Activated T-cell treated with anti-CD3 and anti-CD28 coated beads, Interleukin-2, amount 50 U/mL, for 1 hour (primary cell): Measurements from ENCODE around the gene TAF7.
A peak's percentile ranks its signal among the peaks of the same experiment; 100 is the strongest.
"Not testable (repeated sequence)": the region's sequence is repeated elsewhere in the genome, so short reads cannot be mapped to it uniquely, and the experiment has no call there.

Experiments
- DNase-seq: peaks from one replicate; pipeline ENCODE4 v3.0.0-alpha.2; 2020

Gene TAF7, protein sequence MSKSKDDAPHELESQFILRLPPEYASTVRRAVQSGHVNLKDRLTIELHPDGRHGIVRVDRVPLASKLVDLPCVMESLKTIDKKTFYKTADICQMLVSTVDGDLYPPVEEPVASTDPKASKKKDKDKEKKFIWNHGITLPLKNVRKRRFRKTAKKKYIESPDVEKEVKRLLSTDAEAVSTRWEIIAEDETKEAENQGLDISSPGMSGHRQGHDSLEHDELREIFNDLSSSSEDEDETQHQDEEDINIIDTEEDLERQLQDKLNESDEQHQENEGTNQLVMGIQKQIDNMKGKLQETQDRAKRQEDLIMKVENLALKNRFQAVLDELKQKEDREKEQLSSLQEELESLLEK

DNA sequence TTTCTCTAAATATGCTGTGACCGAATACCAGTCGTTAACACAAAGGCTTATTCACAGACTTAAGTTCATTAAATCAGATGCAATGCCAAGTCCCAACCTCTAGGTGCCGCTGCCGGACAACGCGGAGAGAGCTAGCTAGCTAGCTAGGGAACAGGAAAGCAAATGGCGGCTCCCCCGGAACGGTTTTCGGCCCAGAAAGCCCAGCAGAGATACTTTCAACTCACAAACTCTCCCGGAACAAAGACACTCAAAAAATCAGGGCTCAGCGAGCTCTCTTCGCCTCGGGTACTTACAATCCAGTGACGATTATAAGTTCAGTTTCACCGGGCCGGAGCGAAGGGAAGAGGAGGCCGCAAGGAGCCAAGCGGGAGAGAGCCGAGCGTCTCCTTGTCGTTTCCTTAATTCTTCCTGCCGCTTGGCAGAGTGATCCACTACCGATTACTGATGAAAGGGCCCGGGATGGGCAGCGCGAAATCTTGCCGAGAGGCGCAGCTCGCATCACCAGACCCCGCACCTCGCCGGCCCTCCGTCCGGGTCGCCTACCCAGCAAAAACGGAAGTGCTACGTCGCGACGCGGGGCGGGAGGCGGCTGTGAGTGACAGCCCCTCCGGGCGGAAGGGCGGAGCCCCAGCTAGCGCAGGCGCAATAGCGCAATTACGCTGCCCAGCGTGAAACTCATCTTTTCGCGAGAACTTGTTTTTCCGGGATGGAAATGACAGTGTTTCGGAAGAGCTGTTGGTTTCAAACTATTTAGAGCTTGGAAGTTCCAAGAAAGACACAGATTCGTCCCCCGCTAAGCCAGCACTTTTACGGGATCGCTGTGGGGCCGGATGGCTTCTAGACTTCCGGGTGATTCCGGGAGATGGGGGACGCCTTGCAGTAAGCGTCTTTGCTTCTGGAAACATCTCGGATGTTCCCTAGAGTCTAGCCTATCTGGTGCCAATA, at the start of gene TAF7:
TAF7 (minus strand) TSS at position 560 of the 945 bp plus-strand sequence. CDS start 740 bp downstream, outside the sequence.
- peak; percentile 93 for DNase-seq

DNA sequence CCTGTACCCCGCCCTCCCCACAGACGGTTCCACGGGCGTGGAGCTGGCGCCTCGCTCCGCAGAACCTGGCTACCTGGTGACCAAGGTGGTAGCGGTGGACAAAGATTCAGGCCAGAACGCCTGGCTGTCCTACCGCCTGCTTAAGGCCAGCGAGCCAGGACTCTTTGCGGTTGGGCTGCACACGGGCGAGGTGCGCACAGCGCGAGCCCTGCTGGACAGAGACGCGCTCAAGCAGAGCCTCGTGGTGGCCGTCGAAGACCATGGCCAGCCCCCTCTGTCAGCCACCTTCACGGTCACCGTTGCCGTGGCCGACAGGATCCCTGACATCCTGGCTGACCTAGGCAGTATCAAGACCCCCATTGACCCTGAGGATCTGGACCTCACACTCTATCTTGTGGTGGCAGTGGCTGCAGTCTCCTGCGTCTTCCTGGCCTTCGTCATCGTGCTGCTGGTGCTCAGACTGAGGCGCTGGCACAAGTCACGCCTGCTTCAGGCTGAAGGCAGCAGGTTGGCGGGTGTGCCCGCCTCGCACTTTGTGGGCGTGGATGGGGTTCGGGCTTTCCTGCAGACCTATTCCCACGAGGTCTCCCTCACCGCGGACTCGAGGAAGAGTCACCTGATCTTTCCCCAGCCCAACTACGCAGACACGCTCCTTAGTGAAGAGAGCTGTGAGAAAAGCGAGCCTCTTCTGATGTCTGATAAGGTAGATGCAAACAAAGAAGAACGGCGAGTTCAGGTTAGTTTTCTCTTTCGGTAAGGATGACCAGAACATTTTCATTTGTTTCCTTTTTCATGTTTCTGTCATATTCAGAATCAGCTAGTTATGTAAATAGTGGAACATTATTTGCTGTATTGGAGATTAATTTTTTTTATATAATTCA, 45.7 kb upstream of the TAF7 start:
- no peak for DNase-seq

DNA sequence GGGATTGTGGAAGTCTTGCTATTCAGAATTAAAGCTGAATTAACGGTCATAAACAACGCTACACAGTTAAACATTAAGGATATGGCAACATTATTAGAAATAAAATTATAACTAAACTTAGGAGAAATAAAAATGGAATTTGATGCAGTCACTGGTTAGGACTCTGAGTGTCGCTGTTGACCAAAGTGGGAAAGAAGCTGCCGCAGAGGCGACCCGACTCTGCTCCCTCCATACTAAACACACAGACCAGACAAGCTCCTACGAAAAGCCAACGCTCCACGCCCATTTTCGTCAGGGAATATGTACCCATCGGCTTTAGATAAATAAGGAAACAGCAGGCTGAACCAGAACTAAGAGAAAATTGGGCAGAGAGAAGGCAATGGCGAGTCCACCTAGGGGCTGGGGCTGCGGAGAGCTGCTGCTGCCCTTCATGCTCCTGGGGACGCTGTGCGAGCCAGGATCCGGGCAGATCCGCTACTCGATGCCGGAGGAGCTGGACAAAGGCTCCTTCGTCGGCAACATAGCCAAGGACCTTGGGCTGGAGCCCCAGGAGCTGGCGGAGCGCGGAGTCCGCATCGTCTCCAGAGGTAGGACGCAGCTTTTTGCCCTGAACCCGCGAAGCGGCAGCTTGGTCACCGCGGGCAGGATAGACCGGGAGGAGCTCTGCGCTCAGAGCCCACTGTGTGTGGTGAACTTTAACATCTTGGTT, 43.5 kb upstream of the TAF7 start, which contains the start of gene PCDHGA5:
PCDHGA5 (plus strand) TSS at position 211 of the 709 bp plus-strand sequence; CDS start at position 380, 169 bp downstream.
- no peak for DNase-seq

DNA sequence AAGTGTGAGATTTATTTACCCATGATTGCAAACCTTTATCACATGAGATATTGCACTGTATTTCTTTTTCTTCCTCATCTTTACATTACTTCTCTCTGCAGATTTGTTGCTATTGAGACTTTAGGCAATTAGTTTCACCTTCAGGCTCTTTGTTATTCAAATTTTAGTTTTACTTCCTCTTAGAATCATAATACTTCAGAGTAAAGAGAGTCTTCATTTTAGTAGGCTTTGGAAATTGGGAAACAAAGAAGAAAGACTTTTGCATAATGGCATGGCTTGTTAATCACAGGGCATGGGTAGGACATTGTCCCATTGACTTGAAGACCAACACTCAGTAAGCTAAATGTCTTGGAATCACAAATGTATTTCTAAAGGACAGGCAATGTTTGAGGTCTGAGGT, 42.1 kb upstream of the TAF7 start:
- DNase-seq = no peak

DNA sequence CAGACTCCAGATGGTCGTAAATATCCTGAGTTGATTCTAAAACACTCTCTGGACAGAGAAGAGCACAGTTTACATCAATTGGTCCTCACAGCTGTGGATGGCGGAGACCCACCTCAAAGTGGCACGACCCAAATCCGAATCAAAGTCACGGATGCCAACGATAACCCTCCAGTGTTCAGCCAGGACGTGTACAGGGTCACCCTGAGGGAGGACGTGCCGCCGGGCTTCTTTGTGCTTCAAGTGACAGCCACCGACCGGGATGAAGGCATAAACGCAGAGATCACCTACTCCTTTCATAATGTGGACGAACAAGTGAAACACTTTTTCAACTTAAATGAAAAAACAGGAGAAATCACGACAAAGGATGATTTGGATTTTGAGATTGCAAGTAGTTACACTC, 40.1 kb upstream of the TAF7 start:
- DNase-seq = no peak

DNA sequence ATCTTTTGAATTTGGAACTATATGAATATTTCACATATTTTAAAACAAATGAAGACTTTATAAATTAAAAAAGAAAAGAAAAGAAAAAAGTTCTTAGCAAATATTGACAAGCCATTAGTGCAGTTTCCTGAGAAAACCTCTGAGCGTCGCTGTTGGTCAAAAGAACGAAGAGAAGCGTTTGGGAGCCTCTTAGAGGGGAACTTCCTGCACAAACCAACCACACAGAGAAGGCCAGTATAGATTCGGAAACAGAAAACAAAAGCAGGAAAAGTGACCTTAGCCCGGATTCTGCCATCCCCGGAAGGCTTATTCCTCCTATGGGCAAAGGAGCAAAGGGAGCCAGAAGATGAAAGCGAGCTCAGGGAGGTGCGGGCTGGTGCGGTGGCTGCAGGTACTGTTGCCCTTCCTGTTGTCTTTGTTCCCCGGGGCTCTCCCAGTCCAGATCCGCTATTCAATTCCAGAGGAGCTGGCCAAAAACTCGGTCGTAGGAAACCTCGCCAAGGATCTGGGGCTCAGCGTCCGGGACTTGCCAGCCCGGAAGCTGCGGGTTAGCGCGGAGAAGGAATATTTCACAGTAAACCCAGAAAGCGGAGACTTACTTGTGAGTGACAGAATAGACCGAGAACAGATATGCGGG, 39.3 kb upstream of the TAF7 start, which contains the start of gene PCDHGB2:
PCDHGB2 (plus strand) TSS at position 205 of the 637 bp plus-strand sequence; CDS start at position 347, 142 bp downstream.
- no peak for DNase-seq

DNA sequence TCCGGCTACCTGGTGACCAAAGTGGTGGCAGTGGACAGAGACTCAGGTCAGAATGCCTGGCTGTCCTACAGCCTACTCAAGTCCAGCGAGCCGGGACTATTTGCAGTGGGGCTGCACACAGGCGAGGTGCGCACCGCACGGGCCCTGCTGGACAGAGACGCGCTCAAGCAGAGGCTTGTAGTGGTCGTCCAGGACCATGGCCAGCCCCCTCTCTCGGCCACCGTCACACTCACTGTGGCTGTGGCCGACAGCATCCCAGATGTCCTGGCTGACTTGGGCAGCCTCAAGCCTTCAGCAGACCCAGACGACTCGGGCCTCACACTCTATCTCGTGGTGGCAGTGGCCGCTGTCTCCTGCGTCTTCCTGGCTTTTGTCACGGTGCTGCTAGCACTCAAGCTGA, 36.4 kb upstream of the TAF7 start:
- no peak for DNase-seq

DNA sequence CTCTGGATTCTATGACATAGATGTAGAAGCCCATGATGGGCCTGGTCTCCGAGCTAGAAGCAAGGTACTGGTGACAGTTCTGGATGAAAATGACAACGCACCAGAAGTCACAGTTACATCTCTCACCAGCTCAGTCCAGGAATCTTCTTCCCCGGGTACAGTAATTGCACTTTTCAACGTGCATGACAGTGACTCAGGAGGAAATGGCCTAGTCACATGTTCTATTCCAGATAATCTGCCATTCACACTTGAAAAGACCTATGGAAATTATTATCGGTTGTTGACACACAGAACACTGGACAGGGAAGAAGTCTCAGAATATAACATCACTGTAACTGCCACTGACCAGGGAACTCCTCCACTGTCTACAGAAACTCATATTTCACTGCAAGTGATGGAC, 35.5 kb upstream of the TAF7 start:
- no peak for DNase-seq

DNA sequence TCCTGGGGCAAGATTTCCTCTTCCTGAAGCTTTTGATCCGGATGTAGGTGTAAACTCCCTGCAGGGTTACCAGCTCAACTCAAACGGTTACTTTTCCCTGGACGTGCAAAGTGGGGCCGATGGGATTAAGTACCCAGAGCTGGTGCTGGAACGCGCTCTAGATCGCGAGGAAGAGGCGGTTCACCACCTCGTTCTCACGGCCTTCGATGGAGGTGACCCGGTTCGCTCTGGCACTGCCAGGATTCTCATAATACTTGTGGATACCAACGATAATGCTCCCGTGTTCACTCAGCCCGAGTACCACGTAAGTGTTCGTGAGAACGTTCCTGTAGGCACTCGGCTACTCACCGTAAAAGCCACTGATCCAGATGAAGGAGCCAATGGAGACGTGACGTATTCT, 35.1 kb upstream of the TAF7 start:
- no peak for DNase-seq

DNA sequence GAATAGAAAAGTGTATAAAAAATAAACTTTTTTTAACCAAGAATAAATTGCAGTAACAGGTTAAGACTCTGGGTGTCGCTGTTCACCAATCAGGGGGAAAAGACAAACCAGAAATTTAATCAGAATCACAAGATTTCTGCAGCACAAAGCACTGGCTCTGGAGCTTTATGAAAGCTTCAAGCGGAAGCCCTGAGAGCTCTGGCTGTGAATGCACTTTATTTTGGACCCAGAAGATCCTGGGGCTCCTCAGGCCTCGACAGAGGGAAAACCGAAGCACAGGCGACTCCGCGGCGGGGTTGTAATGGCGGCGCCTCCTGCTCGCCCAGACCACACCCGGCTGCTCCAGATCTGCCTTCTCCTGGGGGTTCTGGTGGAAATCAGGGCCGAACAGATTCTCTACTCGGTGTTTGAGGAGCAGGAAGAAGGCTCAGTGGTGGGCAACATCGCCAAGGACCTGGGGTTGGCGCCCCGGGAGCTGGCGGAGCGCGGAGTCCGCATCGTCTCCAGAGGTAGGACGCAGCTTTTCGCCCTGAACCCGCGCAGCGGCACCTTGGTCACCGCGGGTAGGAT, 34.4 kb upstream of the TAF7 start, which contains the start of gene PCDHGA4:
PCDHGA4 (plus strand) TSS at position 122 of the 570 bp plus-strand sequence; CDS start at position 209, 87 bp downstream.
- no peak for DNase-seq

DNA sequence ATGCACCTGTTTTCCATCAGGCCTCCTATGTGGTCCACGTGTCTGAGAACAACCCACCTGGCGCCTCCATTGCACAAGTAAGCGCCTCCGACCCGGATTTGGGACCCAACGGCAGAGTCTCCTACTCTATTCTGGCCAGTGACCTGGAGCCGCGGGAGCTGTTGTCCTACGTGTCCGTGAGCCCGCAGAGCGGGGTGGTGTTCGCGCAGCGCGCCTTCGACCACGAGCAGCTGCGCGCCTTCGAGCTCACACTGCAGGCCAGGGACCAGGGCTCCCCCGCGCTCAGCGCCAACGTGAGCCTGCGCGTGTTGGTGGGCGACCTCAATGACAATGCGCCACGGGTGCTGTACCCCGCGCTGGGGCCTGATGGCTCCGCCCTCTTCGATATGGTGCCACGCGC, 31.0 kb upstream of the TAF7 start:
- no peak for DNase-seq

DNA sequence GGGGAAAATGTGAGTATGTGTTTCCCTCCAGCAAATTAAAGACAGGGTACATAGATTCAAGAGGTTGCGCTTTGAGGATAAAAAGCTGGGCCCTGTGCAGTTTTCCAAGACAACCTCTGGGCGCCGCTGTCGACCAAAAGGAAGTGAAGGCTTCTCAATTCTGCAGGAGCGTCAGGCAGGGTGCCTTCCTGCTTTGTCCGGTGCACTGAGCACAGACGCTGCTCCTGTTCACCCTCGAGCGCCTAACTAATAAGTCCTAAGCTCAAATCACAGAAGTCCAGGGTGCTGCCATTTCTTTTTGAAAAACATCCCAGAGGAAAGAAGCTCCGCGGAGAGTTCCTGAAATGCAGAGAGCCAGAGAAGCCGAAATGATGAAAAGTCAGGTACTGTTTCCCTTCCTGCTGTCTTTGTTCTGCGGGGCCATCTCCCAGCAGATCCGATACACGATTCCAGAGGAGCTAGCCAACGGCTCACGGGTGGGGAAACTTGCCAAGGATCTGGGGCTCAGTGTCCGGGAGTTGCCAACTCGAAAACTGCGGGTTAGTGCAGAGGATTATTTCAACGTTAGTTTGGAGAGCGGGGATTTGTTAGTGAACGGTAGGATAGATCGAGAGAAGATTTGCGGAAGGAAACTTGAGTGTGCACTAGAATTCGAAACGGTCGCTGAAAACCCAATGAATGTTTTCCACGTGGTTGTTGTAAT, 29.5 kb upstream of the TAF7 start, which contains the start of gene PCDHGB1:
PCDHGB1 (plus strand) TSS at position 183 of the 703 bp plus-strand sequence; CDS start at position 345, 162 bp downstream.
- no peak for DNase-seq

DNA sequence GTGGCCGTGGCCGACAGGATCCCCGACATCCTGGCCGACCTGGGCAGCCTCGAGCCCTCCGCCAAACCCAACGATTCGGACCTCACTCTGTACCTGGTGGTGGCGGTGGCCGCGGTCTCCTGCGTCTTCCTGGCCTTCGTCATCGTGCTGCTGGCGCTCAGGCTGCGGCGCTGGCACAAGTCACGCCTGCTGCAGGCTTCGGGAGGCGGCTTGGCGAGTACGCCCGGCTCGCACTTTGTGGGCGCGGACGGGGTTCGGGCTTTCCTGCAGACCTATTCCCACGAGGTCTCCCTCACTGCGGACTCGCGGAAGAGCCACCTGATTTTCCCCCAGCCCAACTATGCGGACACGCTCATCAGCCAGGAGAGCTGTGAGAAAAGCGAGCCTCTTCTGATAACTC, 25.4 kb upstream of the TAF7 start:
- DNase-seq = not testable (repeated sequence)

DNA sequence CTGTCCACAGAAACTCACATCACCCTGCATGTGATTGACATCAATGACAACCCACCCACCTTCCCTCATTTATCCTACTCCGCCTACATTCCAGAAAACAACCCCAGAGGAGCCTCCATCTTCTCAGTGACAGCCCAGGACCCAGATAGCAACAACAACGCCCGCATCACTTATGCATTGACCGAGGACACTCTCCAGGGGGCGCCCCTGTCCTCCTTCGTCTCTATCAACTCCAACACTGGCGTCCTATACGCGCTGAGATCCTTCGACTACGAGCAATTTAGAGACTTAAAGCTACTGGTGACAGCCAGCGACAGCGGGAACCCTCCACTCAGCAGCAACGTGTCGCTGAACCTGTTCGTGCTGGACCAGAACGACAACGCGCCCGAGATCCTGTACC, 24.7 kb upstream of the TAF7 start:
- no peak for DNase-seq

DNA sequence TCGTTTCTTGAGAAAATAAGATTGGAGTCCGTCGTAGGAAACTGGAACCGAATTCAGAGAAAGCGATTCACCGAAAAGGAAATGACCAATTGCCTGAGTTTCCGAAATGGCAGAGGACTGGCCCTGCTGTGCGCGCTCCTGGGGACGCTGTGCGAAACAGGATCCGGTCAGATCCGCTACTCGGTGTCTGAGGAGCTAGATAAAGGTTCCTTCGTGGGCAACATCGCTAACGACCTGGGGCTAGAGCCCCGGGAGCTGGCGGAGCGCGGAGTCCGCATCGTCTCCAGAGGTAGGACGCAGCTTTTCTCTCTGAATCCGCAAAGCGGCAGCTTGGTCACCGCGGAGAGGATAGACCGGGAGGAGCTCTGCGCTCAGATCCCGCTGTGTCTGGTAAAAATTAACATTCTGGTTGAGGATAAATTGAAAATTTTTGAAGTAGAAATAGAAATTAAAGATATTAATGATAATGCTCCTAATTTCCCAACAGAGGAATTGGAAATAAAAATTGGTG, 23.4 kb upstream of the TAF7 start:
- no peak for DNase-seq

DNA sequence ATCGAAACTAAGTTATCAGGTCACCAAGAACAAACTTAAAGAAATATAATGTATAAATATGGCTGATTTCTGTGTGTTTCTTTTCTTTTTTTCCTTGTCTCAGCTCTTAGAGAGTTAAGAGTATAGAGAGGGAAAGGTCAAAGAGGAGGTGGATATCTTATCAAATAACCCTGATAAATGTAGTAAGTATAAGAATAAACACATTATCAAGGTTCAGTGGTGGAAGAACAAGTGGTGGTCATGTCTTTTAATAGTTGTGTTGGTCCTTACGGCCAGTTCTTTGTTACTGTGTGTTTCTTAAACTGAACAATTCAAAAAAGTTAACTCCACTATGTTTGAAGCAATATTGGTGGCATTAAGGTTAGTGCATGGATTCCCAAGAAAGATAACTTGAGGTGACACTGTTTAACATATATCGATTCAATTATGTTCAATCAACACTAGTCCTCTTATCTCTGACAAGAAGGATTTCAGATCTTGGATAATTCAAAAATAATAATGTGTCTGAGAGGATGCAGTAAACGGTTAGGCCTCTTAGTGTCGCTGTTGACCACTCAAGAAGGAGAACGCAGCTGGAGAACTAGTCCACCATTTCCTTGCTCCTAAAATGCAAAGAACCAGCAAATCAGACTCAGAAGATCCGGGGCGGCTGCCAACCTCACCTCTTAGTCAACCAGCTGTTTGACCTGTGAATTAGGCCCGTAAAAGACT, 22.8 kb upstream of the TAF7 start, which contains the start of gene PCDHGA3:
PCDHGA3 (plus strand) TSS at position 588 of the 711 bp plus-strand sequence. CDS start 205 bp downstream, outside the sequence.
- DNase-seq = no peak

DNA sequence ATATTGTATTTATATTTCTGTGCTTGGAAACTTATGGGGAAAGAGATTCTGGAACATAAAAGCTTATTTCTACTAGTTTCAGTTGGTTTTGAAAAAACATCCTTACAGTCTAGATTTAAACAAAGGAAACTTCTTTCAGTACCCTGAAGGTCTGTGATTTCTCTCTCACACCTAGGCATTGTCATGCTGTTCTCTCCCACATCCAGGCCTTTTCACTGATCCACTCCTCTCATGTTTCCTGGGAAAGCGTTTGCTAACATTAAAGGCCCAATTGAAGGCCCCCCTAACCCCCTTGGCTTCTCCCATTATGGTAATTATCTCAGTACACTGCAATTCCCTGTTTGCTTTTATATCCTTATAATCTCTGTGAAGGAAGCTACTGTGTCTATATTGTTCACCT, 22.2 kb upstream of the TAF7 start:
- no peak for DNase-seq

DNA sequence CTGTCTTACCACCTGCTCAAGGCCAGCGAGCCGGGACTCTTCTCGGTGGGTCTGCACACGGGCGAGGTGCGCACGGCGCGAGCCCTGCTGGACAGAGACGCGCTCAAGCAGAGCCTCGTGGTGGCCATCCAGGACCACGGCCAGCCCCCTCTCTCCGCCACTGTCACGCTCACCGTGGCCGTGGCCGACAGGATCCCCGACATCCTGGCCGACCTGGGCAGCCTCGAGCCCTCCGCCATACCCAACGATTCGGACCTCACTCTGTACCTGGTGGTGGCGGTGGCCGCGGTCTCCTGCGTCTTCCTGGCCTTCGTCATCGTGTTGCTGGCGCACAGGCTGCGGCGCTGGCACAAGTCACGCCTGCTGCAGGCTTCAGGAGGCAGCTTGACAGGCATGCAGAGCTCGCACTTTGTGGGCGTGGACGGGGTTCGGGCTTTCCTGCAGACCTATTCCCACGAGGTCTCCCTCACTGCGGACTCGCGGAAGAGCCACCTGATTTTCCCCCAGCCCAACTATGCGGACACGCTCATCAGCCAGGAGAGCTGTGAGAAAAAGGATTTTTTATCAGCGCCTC, 20.3 kb upstream of the TAF7 start:
- not testable (repeated sequence) for DNase-seq
